ENCODE measurements around the gene MAP3K20. TPM values are rescaled to one million over a fixed set of nuclear protein-coding genes. Genes with fewer than 3 reads are reported as not detected.

Gene MAP3K20
- total RNA-seq, 3 donors from 2014 or later: 34.8 to 67.0 (median 42.9) TPM

- Histone ChIP-seq H3K27me3 (no peaks in the 10 kb centered on the region), H3K4me1 (peaks cover 0 to 2% of the 10 kb centered on the region in 2 donors), H3K36me3 (no peaks in the 10 kb centered on the region), H3K4me3 (no peak overlapping the region), H3K27ac (no peak overlapping the region), H3K9me3 (no peaks in the 10 kb centered on the region)
- intact Hi-C loops (cut with DNase I; ENCODE audit: low total_unique reads): no loop called here
- DNase-seq (ENCODE audit: low spot score in 2 of 2): no peak
- no peak for TF ChIP-seq POLR2AphosphoS5 (IDR thresholded peaks at IDR 0.05)
- no peak for TF ChIP-seq POLR2A (IDR thresholded peaks at IDR 0.05)
- TF ChIP-seq CTCF (IDR thresholded peaks at IDR 0.05): no peak
Observed at GRCh38 chr2:173095356-173095755, 19.7 kb downstream of the MAP3K20 start.

GRCh38 chr2:173099271-173099670 lies 23.6 kb downstream of the MAP3K20 start:
- Histone ChIP-seq H3K27ac (no peak overlapping the region), H3K4me1 (no peaks in the 10 kb centered on the region), H3K36me3 (no peaks in the 10 kb centered on the region), H3K27me3 (no peaks in the 10 kb centered on the region), H3K9me3 (no peaks in the 10 kb centered on the region), H3K4me3 (no peak overlapping the region)
- TF ChIP-seq POLR2AphosphoS5 (IDR thresholded peaks at IDR 0.05) (no peak), POLR2A (IDR thresholded peaks at IDR 0.05) (no peak), CTCF (IDR thresholded peaks at IDR 0.05) (no peak)
- intact Hi-C loops (cut with DNase I; ENCODE audit: low total_unique reads): no loop called here
- no peak for DNase-seq (ENCODE audit: low spot score in 2 of 2)

- TF ChIP-seq POLR2AphosphoS5 (IDR thresholded peaks at IDR 0.05) (no peak), CTCF (IDR thresholded peaks at IDR 0.05) (no peak), POLR2A (IDR thresholded peaks at IDR 0.05) (no peak)
- Histone ChIP-seq H3K4me3 (no peak overlapping the region), H3K27me3 (no peaks in the 10 kb centered on the region), H3K9me3 (no peaks in the 10 kb centered on the region), H3K27ac (no peak overlapping the region), H3K4me1 (no peaks in the 10 kb centered on the region), H3K36me3 (no peaks in the 10 kb centered on the region)
- intact Hi-C loops (cut with DNase I; ENCODE audit: low total_unique reads): no loop called here
- no peak for DNase-seq (ENCODE audit: low spot score in 2 of 2)
Observed at GRCh38 chr2:173099804-173100203, 24.2 kb downstream of the MAP3K20 start.

- no peaks in the 10 kb centered on the region for H3K27me3 ChIP-seq
- H3K9me3 ChIP-seq: no peaks in the 10 kb centered on the region
- no peaks in the 10 kb centered on the region for H3K4me1 ChIP-seq
- TF ChIP-seq POLR2A (IDR thresholded peaks at IDR 0.05) (no peak), CTCF (IDR thresholded peaks at IDR 0.05) (no peak), POLR2AphosphoS5 (IDR thresholded peaks at IDR 0.05) (no peak)
- H3K4me3 ChIP-seq: no peak overlapping the region
- no peaks in the 10 kb centered on the region for H3K36me3 ChIP-seq
- intact Hi-C loops (cut with DNase I; ENCODE audit: low total_unique reads): no loop called here
- no peak for DNase-seq (ENCODE audit: low spot score in 2 of 2)
- H3K27ac ChIP-seq: no peak overlapping the region
Observed at GRCh38 chr2:173101687-173102086, 26.0 kb downstream of the MAP3K20 start.

- no peaks in the 10 kb centered on the region for H3K4me1 ChIP-seq
- no peaks in the 10 kb centered on the region for H3K36me3 ChIP-seq
- H3K4me3 ChIP-seq: no peak overlapping the region
- H3K27me3 ChIP-seq: no peaks in the 10 kb centered on the region
- no peak for DNase-seq (ENCODE audit: low spot score in 2 of 2)
- H3K9me3 ChIP-seq: no peaks in the 10 kb centered on the region
- intact Hi-C loops (cut with DNase I; ENCODE audit: low total_unique reads): no loop called here
- no peak for TF ChIP-seq POLR2AphosphoS5 (IDR thresholded peaks at IDR 0.05)
- no peak for TF ChIP-seq CTCF (IDR thresholded peaks at IDR 0.05)
- no peak for TF ChIP-seq POLR2A (IDR thresholded peaks at IDR 0.05)
- H3K27ac ChIP-seq: no peak overlapping the region
Observed at GRCh38 chr2:173104156-173104555, 28.5 kb downstream of the MAP3K20 start.
